Activated CD4-positive, alpha-beta T cell treated with anti-CD3 and anti-CD28 coated beads, Interleukin-2, amount 10 ng/mL, durations not matched to agents 24 days and 14 days (primary cell): ENCODE measurements around the gene NEDD4L. TPM values are rescaled to one million over a fixed set of nuclear protein-coding genes. Genes with fewer than 3 reads are reported as not detected.
A peak's percentile ranks its signal among the peaks of the same experiment; 100 is the strongest.

ENCODE experiments used
- DNase-seq: peaks from one replicate; pipeline ENCODE4 v3.0.0; 2022
- H3K27ac Mint-ChIP-seq: one replicate; pipeline ENCODE4 v1.8.0; 2022; ENCODE audit warnings: mild to moderate bottlenecking, mixed read lengths
- H3K27me3 Mint-ChIP-seq: one replicate; pipeline ENCODE4 v1.8.0; 2022; ENCODE audit warnings: mixed read lengths
- H3K36me3 Mint-ChIP-seq: one replicate; pipeline ENCODE4 v1.8.0; 2022; ENCODE audit warnings: low read depth, mild to moderate bottlenecking, mixed read lengths
- H3K4me1 Mint-ChIP-seq: one replicate; pipeline ENCODE4 v1.8.0; 2021; ENCODE audit warnings: mixed read lengths
- H3K4me3 Mint-ChIP-seq: one replicate; pipeline ENCODE4 v1.8.0; 2022; ENCODE audit warnings: mild to moderate bottlenecking, moderate library complexity, mixed read lengths
- H3K9me3 Mint-ChIP-seq: one replicate; pipeline ENCODE4 v1.8.0; 2021; ENCODE audit warnings: mixed read lengths
- intact Hi-C: fragments of 100-400 bp; cut with micrococcal nuclease; formaldehyde crosslinking; loops from one replicate; pipeline ENCODE4 v1.15.1; 2023
- total RNA-seq: library from RNA; stranded (reverse); gene quantifications from 2 replicates; pipeline ENCODE4 v1.2.3, GENCODE V29; 2022

Gene NEDD4L
- total RNA-seq, 1 donor from 2014 or later: 4.2 TPM

- intact Hi-C loops: no loop called here
- no peak overlapping the region for H3K4me3 Mint-ChIP-seq
- DNase-seq: peak; percentile 69
Observed at GRCh38 chr18:58316396-58317342, 272.6 kb downstream of the NEDD4L start.

DNA sequence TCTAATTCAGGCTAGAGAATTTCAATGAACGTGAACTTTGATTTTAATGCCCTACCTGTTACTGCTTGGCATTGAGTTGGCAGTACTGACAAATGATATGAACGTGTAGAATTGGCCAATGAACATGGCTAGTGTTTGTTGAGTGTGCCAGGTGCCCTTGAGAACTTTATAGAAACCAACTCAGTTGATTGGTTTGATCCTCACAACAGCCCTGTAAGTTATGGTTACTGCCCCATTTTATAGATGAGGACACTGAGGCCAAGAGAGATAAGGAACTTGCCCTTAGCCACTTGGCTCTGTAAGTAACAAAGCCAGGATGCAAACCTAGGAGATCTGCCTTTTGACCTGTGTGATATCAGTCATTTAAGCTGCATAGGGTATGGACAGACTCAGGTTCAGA lies 275.7 kb downstream of the NEDD4L start:
- intact Hi-C loops: loop anchor here (5.0 kb wide), 2 partner anchors 137 to 277 kb away; partner anchors contain the start of gene NEDD4L
- Mint-ChIP-seq H3K4me1 (peaks cover 5% of the 10 kb centered on the region), H3K4me3 (no peak overlapping the region), H3K27ac (no peak overlapping the region), H3K27me3 (peaks cover 12% of the 10 kb centered on the region), H3K36me3 (no peaks in the 10 kb centered on the region), H3K9me3 (no peaks in the 10 kb centered on the region)
- no peak for DNase-seq

More at GRCh38 chr18:58316396-58317342, 272.6 kb downstream of the NEDD4L start:
- Mint-ChIP-seq H3K9me3 (no peaks in the 10 kb centered on the region), H3K27me3 (peaks cover 20% of the 10 kb centered on the region), H3K4me1 (peaks cover 2% of the 10 kb centered on the region), H3K27ac (no peak overlapping the region), H3K36me3 (no peaks in the 10 kb centered on the region)

DNA sequence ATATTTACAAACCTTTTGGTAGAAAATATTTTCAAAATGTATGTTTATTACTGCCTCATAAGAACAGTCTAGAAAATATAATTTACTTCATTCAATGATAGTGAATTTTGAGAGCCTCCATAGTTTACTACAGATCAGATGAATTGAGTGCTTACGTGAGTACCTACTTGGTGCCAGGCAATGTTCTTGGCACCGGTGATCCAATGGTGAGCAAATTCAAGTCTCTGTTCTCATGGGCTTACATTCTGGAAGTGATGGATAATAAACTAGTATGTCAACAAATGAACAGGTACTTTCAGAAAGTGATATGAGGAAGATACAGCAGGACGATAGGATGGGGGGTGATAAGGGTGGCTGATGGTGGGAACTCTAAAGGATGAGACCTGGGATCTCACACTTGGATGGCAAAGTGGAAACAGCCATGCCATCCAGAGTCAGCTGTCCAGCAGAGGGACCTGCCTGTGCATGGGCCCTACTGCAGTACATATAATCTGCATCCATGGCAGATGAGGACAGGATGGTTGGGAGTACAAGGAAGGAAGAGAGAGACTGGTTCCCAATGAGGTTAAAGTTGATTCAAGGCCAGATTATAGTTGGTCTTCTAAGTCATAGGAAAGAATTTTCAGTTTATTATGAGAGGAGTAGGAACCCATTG lies 277.0 kb downstream of the NEDD4L start:
- Mint-ChIP-seq H3K4me1 (peaks cover 5% of the 10 kb centered on the region), H3K4me3 (no peak overlapping the region), H3K27me3 (peaks cover 12% of the 10 kb centered on the region), H3K9me3 (no peaks in the 10 kb centered on the region), H3K36me3 (no peaks in the 10 kb centered on the region), H3K27ac (no peak overlapping the region)
- DNase-seq: no peak
- intact Hi-C loops: loop anchor here (5.0 kb wide), 2 partner anchors 139 to 279 kb away; partner anchors contain the start of gene NEDD4L

GRCh38 chr18:58321986-58322385 lies 278.0 kb downstream of the NEDD4L start:
- Mint-ChIP-seq H3K4me1 (peaks cover 4% of the 10 kb centered on the region), H3K27me3 (peaks cover 12% of the 10 kb centered on the region), H3K4me3 (no peak overlapping the region), H3K9me3 (no peaks in the 10 kb centered on the region), H3K36me3 (no peaks in the 10 kb centered on the region), H3K27ac (no peak overlapping the region)
- peak; percentile 85 for DNase-seq
- intact Hi-C loops: loop anchor here (1.0 to 5.0 kb wide), 3 partner anchors 19 to 280 kb away; partner anchors contain the start of gene NEDD4L

DNA sequence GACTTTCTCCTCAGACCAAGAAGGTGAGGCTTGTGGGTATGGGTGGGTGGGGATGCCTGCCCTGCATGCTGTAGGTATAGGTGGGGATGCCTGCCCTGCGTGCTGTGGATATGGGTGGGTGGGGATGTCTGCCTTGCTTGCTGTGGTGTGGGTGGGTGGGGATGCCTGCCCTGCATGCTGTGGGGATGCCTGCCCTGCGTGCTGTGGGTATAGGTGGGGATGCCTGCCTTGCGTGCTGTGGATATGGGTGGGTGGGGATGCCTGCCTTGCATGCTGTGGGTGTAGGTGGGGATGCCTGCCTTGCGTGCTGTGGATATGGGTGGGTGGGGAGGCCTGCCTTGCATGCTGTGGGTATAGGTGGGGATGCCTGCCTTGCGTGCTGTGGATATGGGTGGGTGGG lies 278.4 kb downstream of the NEDD4L start:
- no peak for DNase-seq
- H3K9me3 Mint-ChIP-seq: no peaks in the 10 kb centered on the region
- H3K27me3 Mint-ChIP-seq: peaks cover 12% of the 10 kb centered on the region
- no peak overlapping the region for H3K27ac Mint-ChIP-seq
- H3K4me1 Mint-ChIP-seq: peaks cover 4% of the 10 kb centered on the region
- H3K4me3 Mint-ChIP-seq: no peak overlapping the region
- intact Hi-C loops: loop anchor here (1.0 to 5.0 kb wide), 3 partner anchors 19 to 280 kb away; partner anchors contain the start of gene NEDD4L
- H3K36me3 Mint-ChIP-seq: no peaks in the 10 kb centered on the region

DNA sequence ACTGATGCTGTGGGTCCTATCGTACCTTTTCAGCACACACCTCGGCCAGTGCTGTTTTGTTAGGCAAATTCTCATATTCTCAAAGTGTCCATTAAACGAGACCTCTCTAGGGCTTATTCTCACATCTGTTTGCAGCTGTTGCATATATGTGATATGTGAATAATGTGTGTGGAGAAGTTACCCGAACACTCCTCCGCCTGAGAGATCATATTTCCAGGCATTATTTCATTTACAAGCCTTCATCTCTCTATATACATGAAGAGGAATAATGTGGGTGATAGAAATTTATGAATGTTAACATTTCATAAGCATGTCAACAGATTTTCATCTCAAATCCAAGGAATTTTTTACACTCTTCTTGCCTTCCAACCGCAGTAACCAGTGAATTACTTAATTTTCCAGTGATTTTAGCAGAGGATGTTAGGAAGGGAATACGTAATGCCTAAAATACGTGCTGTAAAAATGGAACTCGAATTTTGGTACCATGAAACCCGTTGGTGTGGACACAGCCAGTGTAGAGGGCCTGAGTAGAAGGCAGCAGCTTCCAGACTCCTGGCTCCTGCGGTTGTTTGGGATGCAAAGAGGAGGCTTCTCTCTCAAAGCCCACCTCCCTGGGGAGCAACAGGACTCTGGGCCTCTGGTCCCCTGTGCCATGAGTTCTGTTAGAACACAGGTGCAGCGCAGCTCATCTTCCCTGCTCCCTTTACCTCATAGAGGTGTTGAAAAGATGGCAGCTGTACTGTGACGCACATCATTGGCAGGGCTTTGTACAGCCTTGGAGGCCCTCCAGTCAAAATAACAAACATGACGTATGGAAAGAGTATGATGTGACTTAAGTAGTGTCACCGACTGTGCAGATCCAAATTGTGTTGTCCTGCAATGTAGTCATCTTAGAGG lies 280.1 kb downstream of the NEDD4L start:
- no peak overlapping the region for H3K4me3 Mint-ChIP-seq
- intact Hi-C loops: loop anchor here (5.0 kb wide), 2 partner anchors 142 to 282 kb away; partner anchors contain the start of gene NEDD4L
- no peaks in the 10 kb centered on the region for H3K9me3 Mint-ChIP-seq
- peaks cover 4% of the 10 kb centered on the region for H3K4me1 Mint-ChIP-seq
- H3K27ac Mint-ChIP-seq: no peak overlapping the region
- DNase-seq: no peak
- H3K36me3 Mint-ChIP-seq: no peaks in the 10 kb centered on the region
- H3K27me3 Mint-ChIP-seq: peaks cover 10% of the 10 kb centered on the region

- no peaks in the 10 kb centered on the region for H3K36me3 Mint-ChIP-seq
- H3K27me3 Mint-ChIP-seq: peaks cover 10% of the 10 kb centered on the region
- H3K27ac Mint-ChIP-seq: no peak overlapping the region
- intact Hi-C loops: loop anchor here (5.0 kb wide), 2 partner anchors 143 to 283 kb away; partner anchors contain the start of gene NEDD4L
- H3K4me1 Mint-ChIP-seq: peaks cover 4% of the 10 kb centered on the region
- H3K4me3 Mint-ChIP-seq: no peak overlapping the region
- DNase-seq: no peak
- H3K9me3 Mint-ChIP-seq: no peaks in the 10 kb centered on the region
Observed at GRCh38 chr18:58324824-58325480, 280.9 kb downstream of the NEDD4L start.

GRCh38 chr18:58325494-58325893 lies 281.5 kb downstream of the NEDD4L start:
- Mint-ChIP-seq H3K27me3 (peaks cover 8% of the 10 kb centered on the region), H3K27ac (no peak overlapping the region), H3K4me1 (peaks cover 4% of the 10 kb centered on the region), H3K4me3 (no peak overlapping the region), H3K9me3 (no peaks in the 10 kb centered on the region), H3K36me3 (no peaks in the 10 kb centered on the region)
- intact Hi-C loops: no loop called here
- DNase-seq: no peak

- Mint-ChIP-seq H3K9me3 (no peaks in the 10 kb centered on the region), H3K27ac (no peak overlapping the region), H3K4me3 (no peak overlapping the region), H3K27me3 (peaks cover 1% of the 10 kb centered on the region), H3K4me1 (no peaks in the 10 kb centered on the region), H3K36me3 (no peaks in the 10 kb centered on the region)
- intact Hi-C loops: no loop called here
- DNase-seq: no peak
Observed at GRCh38 chr18:58334061-58334460, 290.0 kb downstream of the NEDD4L start.

DNA sequence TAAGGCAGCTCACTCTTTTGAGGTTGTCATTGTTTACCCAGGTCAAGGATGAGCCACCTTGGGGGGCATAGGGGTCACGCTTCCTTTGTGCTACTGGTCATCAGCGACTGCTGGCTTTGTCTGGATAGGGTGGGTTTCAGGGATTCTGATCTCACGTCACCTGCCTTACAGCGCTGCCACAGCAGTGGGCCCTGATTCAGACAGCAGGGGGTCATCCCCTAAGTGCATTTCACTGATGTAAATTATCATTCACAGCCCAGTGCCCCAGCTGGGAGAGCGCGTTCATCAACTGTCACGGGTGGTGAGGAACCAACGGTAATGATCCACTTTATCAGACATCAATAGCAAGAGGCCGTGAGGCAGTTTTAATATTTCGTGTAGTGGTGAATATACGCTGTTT lies 291.2 kb downstream of the NEDD4L start:
- no peak overlapping the region for H3K4me3 Mint-ChIP-seq
- intact Hi-C loops: no loop called here
- no peaks in the 10 kb centered on the region for H3K36me3 Mint-ChIP-seq
- no peaks in the 10 kb centered on the region for H3K9me3 Mint-ChIP-seq
- H3K27ac Mint-ChIP-seq: no peak overlapping the region
- DNase-seq: no peak
- H3K4me1 Mint-ChIP-seq: no peaks in the 10 kb centered on the region
- H3K27me3 Mint-ChIP-seq: peaks cover 1% of the 10 kb centered on the region

DNA sequence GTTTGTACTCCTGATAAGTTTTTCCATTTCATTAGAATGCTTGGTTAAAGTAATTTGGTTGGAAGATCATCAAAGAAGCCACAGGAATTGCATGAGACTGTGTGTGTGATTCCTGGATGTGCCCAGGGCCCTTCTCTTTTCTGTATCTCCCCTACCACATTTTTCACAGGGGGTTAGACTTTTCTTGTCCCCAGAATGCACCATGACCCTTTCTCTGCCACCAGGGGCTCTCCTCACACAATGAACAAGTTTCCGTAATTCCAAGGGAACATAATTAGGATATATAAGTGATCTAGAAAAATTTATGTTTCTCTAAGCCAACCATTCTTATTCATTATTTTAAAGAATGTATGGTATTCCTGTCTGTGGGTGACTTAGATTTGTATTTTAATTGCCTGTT lies 291.8 kb downstream of the NEDD4L start:
- DNase-seq: no peak
- peaks cover 1% of the 10 kb centered on the region for H3K27me3 Mint-ChIP-seq
- no peaks in the 10 kb centered on the region for H3K9me3 Mint-ChIP-seq
- intact Hi-C loops: no loop called here
- H3K36me3 Mint-ChIP-seq: no peaks in the 10 kb centered on the region
- no peak overlapping the region for H3K4me3 Mint-ChIP-seq
- no peak overlapping the region for H3K27ac Mint-ChIP-seq
- no peaks in the 10 kb centered on the region for H3K4me1 Mint-ChIP-seq

- H3K4me3 Mint-ChIP-seq: no peak overlapping the region
- no peaks in the 10 kb centered on the region for H3K36me3 Mint-ChIP-seq
- intact Hi-C loops: no loop called here
- no peak for DNase-seq
- no peak overlapping the region for H3K27ac Mint-ChIP-seq
- H3K27me3 Mint-ChIP-seq: peaks cover 1% of the 10 kb centered on the region
- no peaks in the 10 kb centered on the region for H3K4me1 Mint-ChIP-seq
- H3K9me3 Mint-ChIP-seq: no peaks in the 10 kb centered on the region
Observed at GRCh38 chr18:58336605-58337004, 292.6 kb downstream of the NEDD4L start.

GRCh38 chr18:58337285-58337684 lies 293.3 kb downstream of the NEDD4L start:
- DNase-seq: no peak
- peaks cover 1% of the 10 kb centered on the region for H3K27me3 Mint-ChIP-seq
- no peaks in the 10 kb centered on the region for H3K4me1 Mint-ChIP-seq
- H3K9me3 Mint-ChIP-seq: no peaks in the 10 kb centered on the region
- no peaks in the 10 kb centered on the region for H3K36me3 Mint-ChIP-seq
- intact Hi-C loops: no loop called here
- no peak overlapping the region for H3K4me3 Mint-ChIP-seq
- no peak overlapping the region for H3K27ac Mint-ChIP-seq
